ENCODE data around the gene INPP4B.

DNA sequence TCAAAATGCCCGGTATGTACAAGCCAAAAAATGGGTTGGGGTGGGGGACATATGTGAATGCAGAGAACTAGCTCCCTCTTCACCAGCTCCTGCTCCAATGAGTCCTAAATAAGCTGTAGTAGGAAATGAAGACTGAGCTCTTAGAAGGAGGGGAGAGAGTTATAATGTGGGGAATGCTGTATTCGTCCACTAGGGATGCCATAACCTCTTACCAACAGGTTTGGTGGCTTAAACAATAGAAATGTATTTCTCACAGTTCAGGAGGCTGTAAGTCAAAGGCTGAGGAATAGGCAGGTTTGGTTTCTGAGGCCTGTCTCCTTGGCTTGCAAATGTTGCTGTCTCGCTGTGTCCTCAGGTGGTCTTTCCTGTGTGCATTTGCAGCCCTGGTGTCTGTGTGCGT lies 4.4 kb upstream of the INPP4B start:
- TF ChIP-seq, protein P1, sequence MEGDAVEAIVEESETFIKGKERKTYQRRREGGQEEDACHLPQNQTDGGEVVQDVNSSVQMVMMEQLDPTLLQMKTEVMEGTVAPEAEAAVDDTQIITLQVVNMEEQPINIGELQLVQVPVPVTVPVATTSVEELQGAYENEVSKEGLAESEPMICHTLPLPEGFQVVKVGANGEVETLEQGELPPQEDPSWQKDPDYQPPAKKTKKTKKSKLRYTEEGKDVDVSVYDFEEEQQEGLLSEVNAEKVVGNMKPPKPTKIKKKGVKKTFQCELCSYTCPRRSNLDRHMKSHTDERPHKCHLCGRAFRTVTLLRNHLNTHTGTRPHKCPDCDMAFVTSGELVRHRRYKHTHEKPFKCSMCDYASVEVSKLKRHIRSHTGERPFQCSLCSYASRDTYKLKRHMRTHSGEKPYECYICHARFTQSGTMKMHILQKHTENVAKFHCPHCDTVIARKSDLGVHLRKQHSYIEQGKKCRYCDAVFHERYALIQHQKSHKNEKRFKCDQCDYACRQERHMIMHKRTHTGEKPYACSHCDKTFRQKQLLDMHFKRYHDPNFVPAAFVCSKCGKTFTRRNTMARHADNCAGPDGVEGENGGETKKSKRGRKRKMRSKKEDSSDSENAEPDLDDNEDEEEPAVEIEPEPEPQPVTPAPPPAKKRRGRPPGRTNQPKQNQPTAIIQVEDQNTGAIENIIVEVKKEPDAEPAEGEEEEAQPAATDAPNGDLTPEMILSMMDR (conservative IDR thresholded peaks at IDR 0.05; ENCODE audit: low read depth, low read length) = peak; percentile 69
- no peak for TF ChIP-seq EZH2 (IDR thresholded peaks at IDR 0.05; ENCODE audit: low read length, unreplicated experiment)
- no peak for TF ChIP-seq EZH2phosphoT487 (IDR thresholded peaks at IDR 0.05; ENCODE audit: borderline replicate concordance, low read length)

All from PC-3 (cell line).